Common myeloid progenitor, CD34-positive (primary cell): Measurements from ENCODE around the gene ANO2.
A peak's percentile ranks its signal among the peaks of the same experiment; 100 is the strongest.

Experiments used
- CTCF ChIA-PET: fragments of 350-600 bp; sonication (Branson Sonifier 250); formaldehyde crosslinking; loops from one replicate; lab custom pipeline; 2021; ENCODE audit warnings: antibody characterized with exemption; lab: Charles Lee
- POLR2A ChIA-PET: fragments of 350-600 bp; sonication (Branson Sonifier 250); formaldehyde crosslinking; loops from one replicate; lab custom pipeline; 2021; ENCODE audit warnings: antibody characterized with exemption; lab: Charles Lee
- DNase-seq, 3 donors: peaks; one replicate each; pipeline versions ENCODE4 v3.0.0 to v3.0.0-alpha.2; 2013
- H3K27ac ChIP-seq, 2 experiments: 1 replicate in 1 of 2; 2 replicates in 1 of 2; pipeline ENCODE4 v1.7.0; 2013; ENCODE audit warnings: inconsistent platforms in 2 of 2, low read length in 2 of 2, mild to moderate bottlenecking in 2 of 2, low read depth in 1 of 2, moderate library complexity in 1 of 2; ENCODE audit not compliant: severe bottlenecking in 2 of 2, insufficient read depth in 1 of 2, poor library complexity in 1 of 2
- H3K27me3 ChIP-seq, 5 experiments: replicated peaks in 2 of 5; 1 replicate in 3 of 5; 2 replicates in 2 of 5; pipeline versions ENCODE4 v1.6.1 to v1.7.0; 2013; ENCODE audit warnings: low read length in 4 of 5, mild to moderate bottlenecking in 2 of 5, moderate library complexity in 2 of 5, inconsistent platforms in 1 of 5; ENCODE audit not compliant: insufficient read depth in 5 of 5, control insufficient read depth in 4 of 5
- H3K36me3 ChIP-seq, 4 experiments: 1 replicate in 2 of 4; 2 replicates in 2 of 4; pipeline versions ENCODE4 v1.6.1 to v1.7.0; 2013; ENCODE audit warnings: low read length in 3 of 4, control low read depth in 1 of 4, mild to moderate bottlenecking in 1 of 4; ENCODE audit not compliant: control insufficient read depth in 4 of 4, insufficient read depth in 4 of 4
- H3K4me1 ChIP-seq, 4 experiments: 1 replicate in 3 of 4; 2 replicates in 1 of 4; pipeline versions ENCODE4 v1.6.1 to v1.7.1; 2013; ENCODE audit warnings: low read length in 3 of 4, mild to moderate bottlenecking in 3 of 4, control low read depth in 1 of 4, inconsistent platforms in 1 of 4, moderate library complexity in 1 of 4; ENCODE audit not compliant: control insufficient read depth in 4 of 4, insufficient read depth in 4 of 4; ENCODE audit errors: control extremely low read depth in 1 of 4
- H3K4me3 ChIP-seq, 7 experiments: 1 replicate in 4 of 7; 2 replicates in 3 of 7; pipeline versions ENCODE4 v1.5.1 to v1.7.0; 2013; ENCODE audit warnings: mild to moderate bottlenecking in 7 of 7, low read length in 6 of 7, moderate library complexity in 6 of 7, inconsistent platforms in 2 of 7, low read depth in 2 of 7, control low read depth in 1 of 7; ENCODE audit not compliant: insufficient read depth in 4 of 7, control insufficient read depth in 1 of 7; ENCODE audit errors: extremely low read depth in 1 of 7
- H3K9me3 ChIP-seq, 5 experiments: 1 replicate in 4 of 5; 2 replicates in 1 of 5; pipeline versions ENCODE4 v1.6.1 to v1.7.1; 2013; ENCODE audit warnings: low read length in 4 of 5, mild to moderate bottlenecking in 2 of 5, inconsistent platforms in 1 of 5, low read depth in 1 of 5, moderate library complexity in 1 of 5; ENCODE audit not compliant: control insufficient read depth in 4 of 5, insufficient read depth in 2 of 5; ENCODE audit errors: control extremely low read depth in 1 of 5
- WGBS: methylation state at CpG from one replicate; pipeline ENCODE4 v1.1.5; 2013; ENCODE audit not compliant: insufficient coverage; 5-methylcytosine and 5-hydroxymethylcytosine counted together

ANO2 gene

DNA sequence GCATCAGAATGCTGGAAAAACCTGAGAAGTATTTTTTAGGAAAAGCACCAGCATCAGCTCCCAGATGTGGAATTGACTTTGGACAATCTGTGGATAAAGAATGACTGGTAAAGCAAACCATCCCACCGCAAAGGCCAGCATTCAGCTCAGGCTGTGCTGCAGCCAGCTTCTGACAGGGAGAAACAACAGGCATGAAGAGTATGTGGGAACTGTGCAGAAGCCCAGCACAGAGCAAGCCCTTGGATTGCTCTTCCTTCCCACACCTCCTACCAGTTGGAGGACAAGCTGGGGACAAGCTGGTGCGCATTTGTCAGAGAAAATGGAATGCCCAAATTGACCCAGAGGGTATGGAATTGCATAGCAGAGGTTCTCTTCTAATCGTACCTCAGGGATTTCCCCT, 228.1 kb downstream of the ANO2 start:
- POLR2A ChIA-PET: no interaction called here
- no peak overlapping the region for H3K4me3 ChIP-seq
- no peak overlapping the region for H3K27ac ChIP-seq
- WGBS: 87% methylated on average over 3 of the region's 3 CpGs
- CTCF ChIA-PET: interaction anchor here (1.2 to 2.1 kb wide), 2 partner anchors 12 to 15 kb away, joined by 3 to 4 read pairs; no protein-coding TSS in a partner anchor
- no peak for DNase-seq
- peaks cover 2 to 44% (median 19%) of the 10 kb centered on the region in 4 experiments for H3K4me1 ChIP-seq
- no peaks in the 10 kb centered on the region for H3K27me3 ChIP-seq
- H3K36me3 ChIP-seq: no peaks in the 10 kb centered on the region
- H3K9me3 ChIP-seq: no peaks in the 10 kb centered on the region

DNA sequence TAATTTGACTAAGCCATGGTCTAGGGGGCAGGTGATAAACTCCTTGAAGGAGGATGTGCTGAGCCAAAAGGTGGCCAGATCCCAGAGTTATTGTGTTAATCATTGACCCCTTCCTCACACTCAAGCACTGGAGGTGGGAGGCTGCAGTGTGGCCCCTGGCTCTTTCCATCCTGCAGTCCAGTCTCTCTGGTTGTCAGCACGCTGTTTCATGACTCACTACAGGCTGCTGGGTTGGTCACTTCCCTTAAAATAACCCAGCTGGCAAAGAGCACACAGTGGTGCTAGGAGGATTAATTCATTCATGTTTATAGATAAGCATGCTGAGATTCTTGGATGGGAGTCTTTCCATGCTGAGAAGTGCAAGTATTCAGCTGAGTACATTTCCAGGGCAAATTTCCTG, 228.9 kb downstream of the ANO2 start:
- peak in 1 of 3 donors; percentile 26 for DNase-seq

DNA sequence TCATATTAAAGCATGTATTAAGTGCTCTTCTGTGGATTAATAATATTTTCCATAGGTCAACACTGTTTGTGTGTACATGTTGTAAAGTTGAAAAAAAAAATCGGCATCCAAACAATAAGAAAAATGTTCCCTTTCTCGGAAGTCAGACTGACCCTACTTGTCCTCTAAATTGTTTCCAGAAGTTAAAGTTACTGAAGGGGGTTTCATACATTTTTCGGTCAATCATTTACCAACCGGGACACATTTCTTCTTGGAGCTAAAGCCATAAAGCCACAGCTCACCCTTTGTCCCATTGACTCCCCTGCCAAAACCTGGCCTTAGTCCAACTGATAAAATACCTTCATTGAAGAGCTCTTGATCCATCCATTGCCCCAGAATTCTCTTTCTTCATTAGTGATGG, 230.0 kb downstream of the ANO2 start:
- 100% methylated on average over 3 of the region's 4 CpGs for WGBS
- no peaks in the 10 kb centered on the region for H3K9me3 ChIP-seq
- no peak overlapping the region for H3K4me3 ChIP-seq
- no peaks in the 10 kb centered on the region for H3K27me3 ChIP-seq
- POLR2A ChIA-PET: no interaction called here
- CTCF ChIA-PET: interaction anchor here (2.1 kb wide), 1 partner anchor 10 kb away, joined by 4 read pairs; no protein-coding TSS in a partner anchor
- no peak overlapping the region for H3K27ac ChIP-seq
- peaks cover 0 to 26% (median 5%) of the 10 kb centered on the region in 4 experiments for H3K4me1 ChIP-seq
- no peak for DNase-seq
- H3K36me3 ChIP-seq: no peaks in the 10 kb centered on the region

More for the DNA sequence above, 228.9 kb downstream of the ANO2 start:
- CTCF ChIA-PET: interaction anchor here (1.0 to 2.1 kb wide), 4 partner anchors 11 to 24 kb away, joined by 3 to 4 read pairs (median 3); no protein-coding TSS in a partner anchor
- Histone ChIP-seq H3K4me1 (peaks cover 0 to 37% (median 12%) of the 10 kb centered on the region in 4 experiments), H3K9me3 (no peaks in the 10 kb centered on the region), H3K36me3 (no peaks in the 10 kb centered on the region), H3K27me3 (no peaks in the 10 kb centered on the region), H3K4me3 (no peak overlapping the region), H3K27ac (no peak overlapping the region)
- POLR2A ChIA-PET: no interaction called here
- 100% methylated on average over 1 of the region's 1 CpG for WGBS

DNA sequence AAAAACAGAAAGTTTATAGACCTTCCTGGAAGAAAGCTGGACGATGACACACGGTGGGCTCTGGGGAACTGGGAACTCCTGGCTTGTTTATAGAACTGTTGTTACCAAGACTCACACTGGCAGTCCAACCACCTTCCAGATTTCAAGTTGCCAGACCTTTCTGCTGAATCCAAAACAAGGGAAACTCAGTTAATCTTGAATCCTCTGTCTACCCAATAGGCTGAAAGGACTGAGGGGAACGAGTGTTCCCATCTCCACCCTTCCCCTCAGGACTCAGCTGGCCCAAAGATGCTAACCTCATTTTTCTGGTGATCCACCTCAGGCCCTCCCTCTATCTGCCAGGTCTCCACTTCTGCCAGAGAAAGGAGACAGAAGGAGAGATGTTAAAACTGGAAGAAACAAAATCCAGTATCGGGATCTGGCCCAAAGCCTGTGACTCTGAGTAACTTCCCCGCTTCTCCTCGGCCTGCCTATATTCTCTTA, 231.4 kb downstream of the ANO2 start:
- POLR2A ChIA-PET: interaction anchor here (0.6 kb wide), 1 partner anchor 251 kb away, joined by 5 read pairs; no protein-coding TSS in a partner anchor

DNA sequence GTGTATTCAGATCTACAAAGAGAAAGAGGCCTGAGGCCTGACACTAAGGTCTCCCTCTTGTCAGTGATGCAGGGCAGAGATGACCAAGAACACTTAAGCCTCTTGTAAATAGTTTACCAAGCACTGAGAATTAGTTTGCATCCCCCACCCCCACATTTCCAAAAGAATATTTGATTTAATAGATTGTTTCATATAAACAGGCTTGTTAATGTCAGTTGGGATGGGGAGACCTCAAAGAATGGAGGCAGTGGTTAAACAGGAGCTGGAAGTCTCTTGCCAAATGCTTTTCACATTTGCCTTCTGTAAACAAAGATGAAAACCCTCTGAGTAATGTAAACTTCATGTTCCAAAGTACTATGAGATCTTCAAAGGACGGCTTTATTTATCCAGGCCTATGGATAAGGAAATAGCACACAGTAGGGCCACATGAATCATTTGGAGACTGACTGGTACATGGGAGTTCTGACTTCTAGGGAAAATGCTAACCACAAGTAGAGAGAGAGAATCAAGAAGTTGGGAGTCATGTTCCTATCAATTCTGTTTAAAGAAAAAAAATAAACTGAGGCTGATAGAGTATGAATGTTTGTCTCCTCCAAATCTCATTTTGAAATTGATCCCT, 234.7 kb downstream of the ANO2 start:
- 100% methylated on average over 1 of the region's 1 CpG for WGBS
- H3K4me1 ChIP-seq: no peaks in the 10 kb centered on the region
- no peak overlapping the region for H3K27ac ChIP-seq
- no peaks in the 10 kb centered on the region for H3K27me3 ChIP-seq
- no peaks in the 10 kb centered on the region for H3K36me3 ChIP-seq
- ChIA-PET POLR2A (no interaction called here), CTCF (interaction anchor here (0.7 kb wide), 1 partner anchor 35 kb away, joined by 4 read pairs; no protein-coding TSS in a partner anchor)
- no peak for DNase-seq
- no peaks in the 10 kb centered on the region for H3K9me3 ChIP-seq
- no peak overlapping the region for H3K4me3 ChIP-seq

More for the DNA sequence above, 231.4 kb downstream of the ANO2 start:
- Histone ChIP-seq H3K9me3 (no peaks in the 10 kb centered on the region), H3K27me3 (no peaks in the 10 kb centered on the region), H3K36me3 (no peaks in the 10 kb centered on the region), H3K4me3 (no peak overlapping the region), H3K27ac (no peak overlapping the region), H3K4me1 (peaks cover 0 to 13% (median 3%) of the 10 kb centered on the region in 4 experiments)
- CTCF ChIA-PET: no interaction called here
- no peak for DNase-seq
- 100% methylated on average over 5 of the region's 6 CpGs for WGBS

DNA sequence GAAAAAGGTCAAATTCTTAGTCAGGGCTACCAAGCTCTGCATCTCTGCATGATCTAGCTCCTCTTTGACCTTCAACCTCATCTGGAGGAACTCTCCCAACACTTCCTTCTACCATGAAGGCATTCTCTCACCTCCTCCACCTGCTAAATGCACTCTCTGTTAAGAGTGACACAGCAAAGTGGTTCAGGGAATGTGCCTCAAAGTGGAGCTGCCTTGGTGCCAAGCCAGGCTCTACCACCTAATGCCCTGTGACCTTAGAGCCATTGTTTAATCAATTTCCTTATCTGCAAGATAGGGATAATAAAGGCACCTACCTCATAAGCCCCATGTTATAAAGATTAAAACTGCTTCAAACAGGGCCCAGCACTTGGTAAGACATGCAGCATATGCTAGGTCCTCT, 236.7 kb downstream of the ANO2 start:
- POLR2A ChIA-PET: no interaction called here
- no peaks in the 10 kb centered on the region for H3K9me3 ChIP-seq
- no peak for DNase-seq
- no peak overlapping the region for H3K4me3 ChIP-seq
- peaks cover 0 to 1% (median 0%) of the 10 kb centered on the region in 5 experiments for H3K27me3 ChIP-seq
- no peaks in the 10 kb centered on the region for H3K36me3 ChIP-seq
- CTCF ChIA-PET: interaction anchor here (1.2 to 1.9 kb wide), 2 partner anchors 16 to 36 kb away, joined by 5 to 7 read pairs; no protein-coding TSS in a partner anchor
- no peaks in the 10 kb centered on the region for H3K4me1 ChIP-seq
- H3K27ac ChIP-seq: no peak overlapping the region

DNA sequence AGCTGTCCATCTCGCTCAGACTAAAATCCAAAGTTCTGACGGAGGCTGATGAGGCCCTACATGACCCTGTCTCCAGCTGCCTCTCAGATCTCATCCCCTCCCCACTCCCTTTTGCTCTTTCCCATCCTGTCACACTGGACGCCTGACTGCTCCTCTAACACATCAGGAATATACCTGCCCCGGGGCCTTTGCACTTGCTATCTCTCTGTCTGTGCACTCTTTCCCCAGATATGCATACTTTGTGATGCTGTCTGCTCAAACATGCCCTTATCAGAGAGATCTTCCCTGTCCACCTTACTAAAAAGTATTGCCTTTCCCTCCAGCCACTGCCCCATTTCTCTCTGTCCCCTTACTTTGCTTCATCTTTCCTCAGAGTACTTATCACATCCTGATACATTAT, 238.8 kb downstream of the ANO2 start:
- ChIA-PET CTCF (no interaction called here), POLR2A (no interaction called here)
- Histone ChIP-seq H3K36me3 (no peaks in the 10 kb centered on the region), H3K4me3 (no peak overlapping the region), H3K27ac (no peak overlapping the region), H3K9me3 (no peaks in the 10 kb centered on the region), H3K4me1 (no peaks in the 10 kb centered on the region), H3K27me3 (peaks cover 0 to 1% (median 0%) of the 10 kb centered on the region in 5 experiments)
- WGBS: 100% methylated on average over 4 of the region's 4 CpGs
- no peak for DNase-seq
